ENCODE measurements around the gene SLC25A13. TPM values are rescaled to one million over a fixed set of nuclear protein-coding genes. Genes with fewer than 3 reads are reported as not detected.
A peak's percentile ranks its signal among the peaks of the same experiment; 100 is the strongest.

SLC25A13 gene
- total RNA-seq, 1 experiment from 2014 or later: 102 TPM

GRCh38 chr7:96224685-96225084 is 97.2 kb downstream of the SLC25A13 start:
- no peaks in the 10 kb centered on the region for H3K27me3 ChIP-seq (replicated peaks; ENCODE audit: control insufficient read depth, insufficient read depth, low read length)
- DNase-seq: peak in 1 of 2 experiments; percentile 26
- Mint-ChIP-seq H3K4me3 (ENCODE audit: unreplicated experiment) (no peak overlapping the region), H3K4me1 (ENCODE audit: low read depth, unreplicated experiment) (peaks cover 9% of the 10 kb centered on the region), H3K27me3 (ENCODE audit: insufficient read depth, unreplicated experiment) (no peaks in the 10 kb centered on the region), H3K36me3 (ENCODE audit: insufficient read depth, unreplicated experiment) (peaks cover 18% of the 10 kb centered on the region), H3K9me3 (ENCODE audit: unreplicated experiment) (no peaks in the 10 kb centered on the region), H3K27ac (ENCODE audit: unreplicated experiment) (no peak overlapping the region)
- H3K4me3 ChIP-seq (ENCODE audit: low read depth, low read length): no peak overlapping the region
- H3K9me3 ChIP-seq: no peaks in the 10 kb centered on the region
- intact Hi-C loops (cut with micrococcal nuclease; ENCODE audit: unreplicated experiment): loop anchor here (2.0 kb wide), 1 partner anchor 96 kb away; no protein-coding TSS in a partner anchor
- BruUV-seq (replicated peaks): no TSS peak
- H3K4me1 ChIP-seq: peaks cover 2% of the 10 kb centered on the region
- POLR2A ChIA-PET: no interaction called here
- CTCF ChIA-PET: no interaction called here
- H3K36me3 ChIP-seq (ENCODE audit: control insufficient read depth, insufficient read depth, low read length): peaks cover 1% of the 10 kb centered on the region
- peak in 1 of 2 experiments; percentile 18 for TF ChIP-seq CTCF (IDR thresholded peaks at IDR 0.05; ENCODE audit: insufficient read depth in 1 of 2, low read depth in 1 of 2, low read length in 1 of 2, severe bottlenecking in 1 of 2, unreplicated experiment in 1 of 2)

DNA sequence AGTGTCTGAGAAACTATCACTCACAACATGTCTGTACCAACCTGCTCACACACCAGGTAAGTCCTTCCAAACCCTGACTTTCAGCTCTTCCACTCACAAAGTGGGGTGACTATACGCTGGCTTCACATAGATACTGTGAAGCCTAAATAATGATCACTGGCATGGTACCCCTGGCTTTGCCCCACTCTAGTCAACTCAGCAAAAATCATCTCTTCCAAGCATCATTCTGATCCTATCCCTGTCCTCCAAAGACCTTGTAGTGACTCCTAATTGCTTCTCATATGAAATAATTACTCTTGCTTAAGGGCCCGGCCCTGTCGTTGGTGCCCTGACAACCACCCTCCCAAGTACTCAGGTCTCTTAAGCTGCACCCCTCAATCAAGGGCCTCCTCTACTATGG is 97.8 kb downstream of the SLC25A13 start:
- Histone ChIP-seq H3K4me1 (peaks cover 7% of the 10 kb centered on the region), H3K36me3 (ENCODE audit: control insufficient read depth, insufficient read depth, low read length) (no peaks in the 10 kb centered on the region), H3K27me3 (replicated peaks; ENCODE audit: control insufficient read depth, insufficient read depth, low read length) (no peaks in the 10 kb centered on the region), H3K4me3 (ENCODE audit: low read depth, low read length) (no peak overlapping the region), H3K9me3 (no peaks in the 10 kb centered on the region)
- no peak for DNase-seq
- Mint-ChIP-seq H3K27me3 (ENCODE audit: insufficient read depth, unreplicated experiment) (no peaks in the 10 kb centered on the region), H3K4me1 (ENCODE audit: low read depth, unreplicated experiment) (peaks cover 9% of the 10 kb centered on the region), H3K9me3 (ENCODE audit: unreplicated experiment) (no peaks in the 10 kb centered on the region), H3K36me3 (ENCODE audit: insufficient read depth, unreplicated experiment) (peaks cover 11% of the 10 kb centered on the region), H3K27ac (ENCODE audit: unreplicated experiment) (no peak overlapping the region), H3K4me3 (ENCODE audit: unreplicated experiment) (no peak overlapping the region)
- ChIA-PET CTCF (no interaction called here), POLR2A (no interaction called here)
- TF ChIP-seq CTCF (IDR thresholded peaks at IDR 0.05; ENCODE audit: insufficient read depth in 1 of 2, low read depth in 1 of 2, low read length in 1 of 2, severe bottlenecking in 1 of 2, unreplicated experiment in 1 of 2): no peak
- BruUV-seq (replicated peaks): no TSS peak
- intact Hi-C loops (cut with micrococcal nuclease; ENCODE audit: unreplicated experiment): loop anchor here (2.0 kb wide), 1 partner anchor 97 kb away; no protein-coding TSS in a partner anchor

- H3K27me3 Mint-ChIP-seq (ENCODE audit: insufficient read depth, unreplicated experiment): no peaks in the 10 kb centered on the region
Observed at GRCh38 chr7:96221888-96222287, 100.0 kb downstream of the SLC25A13 start.

More at GRCh38 chr7:96221888-96222287, 100.0 kb downstream of the SLC25A13 start:
- no TSS peak for BruUV-seq (replicated peaks)
- Mint-ChIP-seq H3K36me3 (ENCODE audit: insufficient read depth, unreplicated experiment) (peaks cover 5% of the 10 kb centered on the region), H3K4me1 (ENCODE audit: low read depth, unreplicated experiment) (peaks cover 9% of the 10 kb centered on the region), H3K9me3 (ENCODE audit: unreplicated experiment) (no peaks in the 10 kb centered on the region), H3K27ac (ENCODE audit: unreplicated experiment) (no peak overlapping the region), H3K4me3 (ENCODE audit: unreplicated experiment) (no peak overlapping the region)
- no peak for TF ChIP-seq CTCF (IDR thresholded peaks at IDR 0.05; ENCODE audit: insufficient read depth in 1 of 2, low read depth in 1 of 2, low read length in 1 of 2, severe bottlenecking in 1 of 2, unreplicated experiment in 1 of 2)
- CTCF ChIA-PET: no interaction called here
- H3K4me1 ChIP-seq: peaks cover 7% of the 10 kb centered on the region
- no peak for DNase-seq
- POLR2A ChIA-PET: no interaction called here
- H3K36me3 ChIP-seq (ENCODE audit: control insufficient read depth, insufficient read depth, low read length): no peaks in the 10 kb centered on the region
- no peak overlapping the region for H3K4me3 ChIP-seq (ENCODE audit: low read depth, low read length)
- intact Hi-C loops (cut with micrococcal nuclease; ENCODE audit: unreplicated experiment): no loop called here
- H3K27me3 ChIP-seq (replicated peaks; ENCODE audit: control insufficient read depth, insufficient read depth, low read length): no peaks in the 10 kb centered on the region
- H3K9me3 ChIP-seq: no peaks in the 10 kb centered on the region

All from Caco-2 (cell line).